ENCODE measurements around the gene FAM161A.

GRCh38 chr2:61811821-61812220, 42.0 kb downstream of the FAM161A start:
- TF ChIP-seq POLR2A (IDR thresholded peaks at IDR 0.05) (no peak), CTCF (IDR thresholded peaks at IDR 0.05) (no peak), POLR2AphosphoS5 (IDR thresholded peaks at IDR 0.05) (no peak)

All from gastroesophageal sphincter (tissue), 3 donors.